GM21717 (cell line): ENCODE results near the gene SMIM26.

ENCODE experiments used
- ATAC-seq: cut with Tn5 transposase; IDR thresholded peaks from one replicate; pipeline ENCODE4 v1.9.1; 2021; ENCODE audit warnings: mild to moderate bottlenecking, moderate library complexity; ENCODE audit not compliant: unreplicated experiment

Gene SMIM26

GRCh38 chr20:18578581-18578980 lies 11.3 kb downstream of the SMIM26 start:
- no peak for ATAC-seq

- no peak for ATAC-seq
These were observed 12.8 kb downstream of the SMIM26 start for GRCh38 chr20:18580012-18580411.

- no peak for ATAC-seq
These were observed 17.9 kb downstream of the SMIM26 start for GRCh38 chr20:18585134-18585533.

- peak; percentile 90 for ATAC-seq
These were observed 20.7 kb downstream of the SMIM26 start, which contains the start of gene DTD1 for GRCh38 chr20:18587665-18588573. DTD1 (plus strand) TSS chr20:18588054; CDS start chr20:18588073, 19 bp downstream.

- peak; percentile 14 for ATAC-seq
These were observed 21.3 kb downstream of the SMIM26 start for GRCh38 chr20:18588574-18588933.

- ATAC-seq, result no peak
These were observed 22.9 kb downstream of the SMIM26 start for GRCh38 chr20:18589941-18590674.

GRCh38 chr20:18596270-18596669 lies 29.0 kb downstream of the SMIM26 start:
- ATAC-seq, result no peak

GRCh38 chr20:18609741-18610140 lies 42.5 kb downstream of the SMIM26 start:
- no peak for ATAC-seq

- no peak for ATAC-seq
These were observed 44.3 kb downstream of the SMIM26 start for GRCh38 chr20:18611492-18611891.

- no peak for ATAC-seq
These were observed 46.3 kb downstream of the SMIM26 start for GRCh38 chr20:18613553-18613952.

- ATAC-seq, result no peak
These were observed 47.0 kb downstream of the SMIM26 start for GRCh38 chr20:18614244-18614643.

GRCh38 chr20:18615020-18615650 lies 47.9 kb downstream of the SMIM26 start:
- ATAC-seq, result no peak
